Tibial artery (tissue), 4 donors: ENCODE data around the gene CYCS.

ENCODE experiments used
- DNase-seq, 2 donors: peaks; one replicate each; pipeline ENCODE4 v3.0.0-alpha.2; 2019
- H3K27ac ChIP-seq, 2 donors: fragments of 200-600 bp; sonication (generic) in 1 of 2; 1 replicate in 1 of 2; 2 replicates in 1 of 2; pipeline ENCODE4 v1.5.1; 2018 to 2019; ENCODE audit warnings: mild to moderate bottlenecking in 1 of 2
- H3K27me3 ChIP-seq, 2 donors: fragments of 200-600 bp; sonication (generic) in 1 of 2; one replicate each; pipeline versions ENCODE4 v1.5.1 to v1.6.0; 2016 to 2019
- H3K36me3 ChIP-seq, 3 donors: fragments of 200-600 bp; sonication (generic) in 2 of 3; one replicate each; pipeline ENCODE4 v1.5.1; 2016 to 2019; ENCODE audit warnings: mild to moderate bottlenecking in 2 of 3
- H3K4me1 ChIP-seq, 4 donors: fragments of 200-600 bp; sonication (generic) in 2 of 4; 1 replicate in 3 of 4; 2 replicates in 1 of 4; pipeline ENCODE4 v1.5.1; 2016 to 2019
- H3K4me3 ChIP-seq, 2 donors: fragments of 200-600 bp; sonication (generic) in 1 of 2; 1 replicate in 1 of 2; 2 replicates in 1 of 2; pipeline ENCODE4 v1.5.1; 2018 to 2019; ENCODE audit warnings: mild to moderate bottlenecking in 2 of 2
- H3K9me3 ChIP-seq, 3 donors: fragments of 200-600 bp; sonication (generic) in 1 of 3; one replicate each; pipeline ENCODE4 v1.5.1; 2016 to 2019
- intact Hi-C: fragments of 100-400 bp; cut with DNase I; formaldehyde crosslinking; loops from one replicate; pipeline ENCODE4 v1.15.0; 2023; ENCODE audit warnings: low total_unique reads
- TF ChIP-seq, protein P1 (sequence below), 2 experiments: fragments of 200-600 bp in 1 of 2; fragments of 450-650 bp in 1 of 2; IDR thresholded peaks; one replicate each; pipeline ENCODE4 v1.5.1; 2017 to 2019; ENCODE audit warnings: antibody characterized with exemption in 2 of 2, mild to moderate bottlenecking in 1 of 2, moderate library complexity in 1 of 2

Gene CYCS

DNA sequence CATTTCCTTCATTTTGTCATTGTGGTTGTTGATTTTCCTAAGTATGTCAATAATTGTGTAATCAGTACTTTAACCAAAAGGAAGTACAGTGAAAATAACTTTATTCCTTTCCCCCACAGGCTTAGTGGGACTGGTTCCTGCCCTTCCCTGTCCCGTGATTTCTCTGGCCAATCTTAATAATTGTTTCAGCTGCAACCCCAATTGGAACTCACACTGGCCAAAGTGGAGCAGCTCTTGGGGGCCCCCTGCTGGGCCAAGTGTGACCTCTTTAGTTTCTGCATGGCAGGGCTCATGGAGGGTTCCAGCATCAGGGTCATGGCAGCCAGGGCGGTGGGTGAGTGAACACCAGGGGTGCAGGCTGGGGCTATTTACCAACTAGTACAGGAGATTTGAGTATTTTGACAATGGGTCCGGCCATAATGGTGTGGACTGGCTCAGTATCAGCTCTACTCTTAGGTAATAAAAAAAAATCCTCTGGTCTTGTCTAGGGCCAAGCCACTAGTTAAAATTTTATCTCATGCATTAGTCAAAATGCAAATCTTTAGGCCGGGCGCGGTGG is 31.7 kb downstream of the CYCS start:
- Histone ChIP-seq H3K4me1 (peaks cover 0 to 3% (median 0%) of the 10 kb centered on the region in 4 donors), H3K4me3 (no peak overlapping the region), H3K27me3 (no peaks in the 10 kb centered on the region), H3K9me3 (no peaks in the 10 kb centered on the region), H3K27ac (no peak overlapping the region), H3K36me3 (no peaks in the 10 kb centered on the region)
- TF ChIP-seq, protein P1, sequence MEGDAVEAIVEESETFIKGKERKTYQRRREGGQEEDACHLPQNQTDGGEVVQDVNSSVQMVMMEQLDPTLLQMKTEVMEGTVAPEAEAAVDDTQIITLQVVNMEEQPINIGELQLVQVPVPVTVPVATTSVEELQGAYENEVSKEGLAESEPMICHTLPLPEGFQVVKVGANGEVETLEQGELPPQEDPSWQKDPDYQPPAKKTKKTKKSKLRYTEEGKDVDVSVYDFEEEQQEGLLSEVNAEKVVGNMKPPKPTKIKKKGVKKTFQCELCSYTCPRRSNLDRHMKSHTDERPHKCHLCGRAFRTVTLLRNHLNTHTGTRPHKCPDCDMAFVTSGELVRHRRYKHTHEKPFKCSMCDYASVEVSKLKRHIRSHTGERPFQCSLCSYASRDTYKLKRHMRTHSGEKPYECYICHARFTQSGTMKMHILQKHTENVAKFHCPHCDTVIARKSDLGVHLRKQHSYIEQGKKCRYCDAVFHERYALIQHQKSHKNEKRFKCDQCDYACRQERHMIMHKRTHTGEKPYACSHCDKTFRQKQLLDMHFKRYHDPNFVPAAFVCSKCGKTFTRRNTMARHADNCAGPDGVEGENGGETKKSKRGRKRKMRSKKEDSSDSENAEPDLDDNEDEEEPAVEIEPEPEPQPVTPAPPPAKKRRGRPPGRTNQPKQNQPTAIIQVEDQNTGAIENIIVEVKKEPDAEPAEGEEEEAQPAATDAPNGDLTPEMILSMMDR (IDR thresholded peaks at IDR 0.05), result peak; percentile 35 to 38
- DNase-seq, result peak in 1 of 2 donors; percentile 34
- intact Hi-C loops, result no loop called here

DNA sequence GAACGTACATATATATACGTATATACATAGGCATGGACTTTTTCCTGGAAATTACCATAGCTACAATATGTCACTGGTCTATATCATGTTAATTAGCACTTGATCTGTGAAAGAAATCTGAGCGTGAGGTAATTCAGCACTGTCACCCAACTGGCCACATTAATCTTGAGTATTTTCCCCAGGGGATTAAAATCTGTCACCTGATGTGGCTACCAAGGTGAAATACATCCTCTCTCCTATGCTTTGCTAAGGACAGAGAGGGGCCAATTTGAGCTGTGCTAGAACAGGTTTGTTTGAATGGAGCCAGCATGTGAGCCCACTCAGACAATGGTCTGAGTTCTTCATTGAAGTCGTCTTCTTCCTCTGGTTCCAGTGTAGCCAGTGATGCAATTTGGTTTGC is 33.3 kb downstream of the CYCS start:
- Histone ChIP-seq H3K36me3 (no peaks in the 10 kb centered on the region), H3K27ac (no peak overlapping the region), H3K27me3 (no peaks in the 10 kb centered on the region), H3K9me3 (no peaks in the 10 kb centered on the region), H3K4me3 (no peak overlapping the region), H3K4me1 (peaks cover 0 to 3% (median 0%) of the 10 kb centered on the region in 4 donors)
- intact Hi-C loops, result no loop called here
- TF ChIP-seq, protein P1 (IDR thresholded peaks at IDR 0.05), result no peak
- no peak for DNase-seq

DNA sequence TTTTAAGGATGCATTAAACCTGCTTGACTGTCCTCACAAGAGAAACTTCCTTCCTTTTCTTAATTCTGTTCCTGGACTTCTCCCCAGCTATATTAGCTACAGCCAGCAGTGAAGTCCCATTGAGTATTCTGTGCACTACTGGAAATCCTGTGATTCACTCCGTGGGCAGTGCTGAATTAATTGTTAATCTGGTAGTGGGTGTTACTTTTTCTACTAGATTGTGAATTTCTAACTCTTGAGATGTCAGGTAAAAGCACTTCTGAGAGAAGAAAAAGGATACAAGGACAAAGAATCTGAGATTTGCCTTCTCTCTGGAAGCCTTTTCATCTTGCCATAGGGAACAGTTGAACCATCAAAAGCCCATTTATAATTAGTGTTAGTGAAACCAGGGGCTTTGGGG is 33.9 kb downstream of the CYCS start:
- no peaks in the 10 kb centered on the region for H3K27me3 ChIP-seq
- intact Hi-C loops, result no loop called here
- H3K27ac ChIP-seq, result no peak overlapping the region
- H3K4me3 ChIP-seq, result no peak overlapping the region
- no peak for DNase-seq
- peaks cover 0 to 3% (median 0%) of the 10 kb centered on the region in 4 donors for H3K4me1 ChIP-seq
- TF ChIP-seq, protein P1 (IDR thresholded peaks at IDR 0.05), result no peak
- no peaks in the 10 kb centered on the region for H3K36me3 ChIP-seq
- no peaks in the 10 kb centered on the region for H3K9me3 ChIP-seq

DNA sequence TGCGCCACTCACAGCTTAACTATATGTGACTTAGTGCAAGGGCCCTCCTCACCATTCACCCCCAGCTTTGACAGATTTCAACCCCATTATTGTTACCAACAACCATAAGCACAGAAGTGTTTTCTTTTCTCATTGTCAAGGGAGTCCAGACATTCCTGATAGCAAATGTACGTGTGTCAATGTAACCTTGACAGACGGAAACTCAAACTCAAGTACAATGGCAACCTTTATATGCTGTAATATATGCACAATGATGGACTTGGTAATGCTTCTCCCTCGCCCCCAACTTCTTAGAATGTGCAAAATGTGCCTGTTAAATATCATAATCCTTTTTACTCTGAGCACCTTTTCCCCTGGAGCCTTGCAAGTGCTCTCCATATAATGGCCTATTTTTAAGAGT is 34.7 kb downstream of the CYCS start:
- Histone ChIP-seq H3K27ac (no peak overlapping the region), H3K27me3 (no peaks in the 10 kb centered on the region), H3K4me3 (no peak overlapping the region), H3K9me3 (no peaks in the 10 kb centered on the region), H3K4me1 (peaks cover 0 to 3% (median 0%) of the 10 kb centered on the region in 4 donors), H3K36me3 (no peaks in the 10 kb centered on the region)
- no peak for DNase-seq
- intact Hi-C loops, result no loop called here
- TF ChIP-seq, protein P1 (IDR thresholded peaks at IDR 0.05), result no peak

DNA sequence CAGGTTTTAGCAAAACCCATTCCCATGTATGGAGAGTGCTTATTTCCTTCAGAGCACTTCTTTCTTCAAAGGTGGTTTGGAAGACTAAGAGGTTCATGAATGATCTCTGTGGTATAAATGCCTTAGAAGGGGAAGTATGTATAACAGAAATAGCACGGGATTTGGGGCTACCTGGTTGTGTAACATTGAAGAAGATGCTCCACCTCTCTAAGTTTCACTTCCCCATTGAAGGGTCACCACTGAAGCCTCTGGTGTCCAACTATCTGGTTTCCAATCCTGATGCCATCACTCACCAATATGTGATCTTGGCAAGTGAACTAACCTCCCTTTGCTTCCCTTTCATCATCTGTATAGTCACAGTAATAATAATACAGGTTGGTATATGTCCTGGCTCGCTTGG is 37.2 kb downstream of the CYCS start:
- intact Hi-C loops, result no loop called here
- Histone ChIP-seq H3K4me3 (no peak overlapping the region), H3K27ac (no peak overlapping the region), H3K27me3 (no peaks in the 10 kb centered on the region), H3K4me1 (no peaks in the 10 kb centered on the region), H3K36me3 (no peaks in the 10 kb centered on the region), H3K9me3 (no peaks in the 10 kb centered on the region)
- no peak for DNase-seq
- TF ChIP-seq, protein P1 (IDR thresholded peaks at IDR 0.05), result no peak

DNA sequence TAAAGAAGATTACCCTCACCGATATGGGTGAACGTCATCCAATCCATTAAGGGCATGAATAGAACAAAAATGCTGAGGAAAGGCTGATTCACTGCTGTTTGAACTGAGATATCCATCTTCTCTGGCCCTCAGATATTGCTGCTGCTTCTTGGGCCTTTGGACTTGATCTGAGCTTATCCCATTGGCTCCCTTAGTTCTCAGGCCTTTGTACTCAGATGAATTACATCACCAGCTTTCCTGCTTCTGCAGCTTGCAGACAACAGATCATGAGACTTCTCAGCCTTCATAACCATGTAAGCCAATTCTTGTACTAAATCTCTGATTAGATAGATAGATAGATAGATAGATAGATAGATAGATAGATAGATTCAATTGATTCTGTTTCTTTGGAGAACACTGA is 40.2 kb downstream of the CYCS start:
- H3K4me3 ChIP-seq, result no peak overlapping the region
- H3K27ac ChIP-seq, result no peak overlapping the region
- intact Hi-C loops, result no loop called here
- TF ChIP-seq, protein P1 (IDR thresholded peaks at IDR 0.05), result no peak
- no peaks in the 10 kb centered on the region for H3K36me3 ChIP-seq
- H3K9me3 ChIP-seq, result no peaks in the 10 kb centered on the region
- H3K4me1 ChIP-seq, result no peaks in the 10 kb centered on the region
- no peak for DNase-seq
- H3K27me3 ChIP-seq, result no peaks in the 10 kb centered on the region
